ENCODE results near the gene PACS2. TPM values are rescaled to one million over a fixed set of nuclear protein-coding genes. Genes with fewer than 3 reads are reported as not detected.

Gene PACS2
- total and polyA plus RNA-seq, 2 of the 8 experiments (the other 6 are each of a cell fraction or from before 2014, with no cell fraction given) = 38.0 to 62.8 TPM

DNA sequence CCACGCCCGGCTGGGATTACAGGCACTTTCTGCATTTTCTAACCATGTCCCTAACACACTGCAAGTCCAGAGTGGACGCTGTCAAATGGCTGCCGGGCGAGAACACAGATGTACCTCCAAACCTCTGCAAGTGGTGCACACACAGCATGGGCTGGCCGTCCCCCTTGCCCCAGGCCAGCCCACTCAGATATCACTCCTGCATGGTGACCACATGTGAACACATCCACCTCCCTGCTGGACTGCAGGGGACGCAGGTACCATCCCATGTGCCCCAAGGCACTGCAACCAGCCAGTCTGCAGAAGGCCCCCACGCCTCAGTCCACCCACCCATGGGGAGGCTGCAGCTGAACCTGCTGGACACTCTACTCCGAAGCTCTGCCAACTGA is 27.8 kb upstream of the PACS2 start:
- no peak for DNase-seq (ENCODE audit: low read depth in 1 of 2, low spot score in 2 of 2)
- POLR2A ChIA-PET (ENCODE audit: partially characterized antibody) = no interaction called here
- Histone ChIP-seq H4K5ac (ENCODE audit: insufficient read length, low read depth, low read length) (no peak overlapping the region), H3K23ac (ENCODE audit: insufficient read length) (no peak overlapping the region), H3K27ac (ENCODE audit: low read depth, low read length) (no peak overlapping the region), H3K79me2 (ENCODE audit: control insufficient read depth in 1 of 2, insufficient read depth in 2 of 2, low read length in 2 of 2) (peaks cover 0 to 5% of the 10 kb centered on the region in 2 experiments; a peak in 1 of 4 replicates), H3K18ac (ENCODE audit: extremely low read depth, low read length) (no peak overlapping the region), H3K27me3 (replicated peaks in 1 of 4; ENCODE audit: control insufficient read depth in 3 of 4, extremely low read depth in 1 of 4, insufficient read depth in 3 of 4, low read length in 3 of 4) (no peaks in the 10 kb centered on the region), H4K20me1 (replicated peaks in 1 of 2; ENCODE audit: control insufficient read depth in 1 of 2, insufficient read depth in 2 of 2, low read length in 2 of 2) (peaks cover 5 to 12% of the 10 kb centered on the region in 2 experiments), H3K4me3 (ENCODE audit: extremely low read depth in 1 of 4, insufficient read depth in 2 of 4, low read depth in 3 of 4, low read length in 4 of 4) (no peak overlapping the region), H2BK20ac (ENCODE audit: low read length) (no peak overlapping the region), H3K4me2 (ENCODE audit: insufficient read depth in 1 of 2, low read depth in 2 of 2, low read length in 2 of 2) (no peak overlapping the region), H3K79me1 (ENCODE audit: low read depth, low read length) (peaks cover 11% of the 10 kb centered on the region), H2AK5ac (ENCODE audit: low read depth, low read length) (no peak overlapping the region), H3K4ac (replicated peaks; ENCODE audit: insufficient read length, low read depth, low read length) (no peak overlapping the region), H3K23me2 (ENCODE audit: low read depth, low read length) (no peaks in the 10 kb centered on the region), H3K56ac (replicated peaks; ENCODE audit: insufficient read length, low read depth, low read length) (no peak overlapping the region), H3K36me3 (ENCODE audit: control insufficient read depth in 2 of 4, insufficient read depth in 4 of 4, low read length in 3 of 4) (no peaks in the 10 kb centered on the region), H3K4me1 (replicated peaks in 1 of 4; ENCODE audit: control insufficient read depth in 3 of 4, insufficient read depth in 4 of 4, low read length in 3 of 4) (peaks cover 0 to 6% (median 3%) of the 10 kb centered on the region in 4 experiments; a peak in 4 of 7 replicates), H2BK12ac (ENCODE audit: low read depth, low read length) (no peak overlapping the region), H2BK5ac (ENCODE audit: low read depth, low read length) (no peak overlapping the region), H4K91ac (replicated peaks; ENCODE audit: insufficient read length, low read length) (no peak overlapping the region), H3K14ac (ENCODE audit: insufficient read length) (no peak overlapping the region), H2BK120ac (replicated peaks; ENCODE audit: low read depth, low read length) (no peak overlapping the region), H3K9ac (replicated peaks in 1 of 4; ENCODE audit: extremely low read depth in 1 of 4, low read depth in 3 of 4, low read length in 3 of 4) (no peak overlapping the region), H2BK15ac (ENCODE audit: low read length) (no peak overlapping the region), H3K9me3 (ENCODE audit: insufficient read depth in 2 of 2, low read depth in 1 of 2, low read length in 1 of 2) (no peaks in the 10 kb centered on the region), H4K8ac (ENCODE audit: extremely low read depth, insufficient read depth, low read length) (no peak overlapping the region), H2AFZ (ENCODE audit: low read length) (no peak overlapping the region)
- FAIRE-seq = no peak
- 89% methylated on average over 9 of the region's 9 CpGs; no CpG with 5 or more reads in 1 of the 2 experiments for WGBS, 2 experiments (ENCODE audit: extremely low coverage in 1 of 2, insufficient coverage in 1 of 2, insufficient read length in 1 of 2, insufficient replicate concordance in 2 of 2, low coverage in 1 of 2, low lambda C conversion rate in 2 of 2, missing lambda C conversion rate in 1 of 2)
- TF ChIP-seq KDM5A (IDR thresholded peaks at IDR 0.05; ENCODE audit: low read length) (no peak), SIN3A (conservative IDR thresholded peaks at IDR 0.05 in 1 of 2, IDR thresholded peaks at IDR 0.05 in 1 of 2; ENCODE audit: low read depth in 1 of 2, low read length in 2 of 2) (no peak), TCF12 (IDR thresholded peaks at IDR 0.05; ENCODE audit: low read depth, low read length) (no peak), BACH1 (IDR thresholded peaks at IDR 0.05; ENCODE audit: low read length) (no peak), CHD1 (IDR thresholded peaks at IDR 0.05; ENCODE audit: low read depth, low read length) (no peak)
- TF ChIP-seq, protein P1, sequence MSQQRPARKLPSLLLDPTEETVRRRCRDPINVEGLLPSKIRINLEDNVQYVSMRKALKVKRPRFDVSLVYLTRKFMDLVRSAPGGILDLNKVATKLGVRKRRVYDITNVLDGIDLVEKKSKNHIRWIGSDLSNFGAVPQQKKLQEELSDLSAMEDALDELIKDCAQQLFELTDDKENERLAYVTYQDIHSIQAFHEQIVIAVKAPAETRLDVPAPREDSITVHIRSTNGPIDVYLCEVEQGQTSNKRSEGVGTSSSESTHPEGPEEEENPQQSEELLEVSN (IDR thresholded peaks at IDR 0.05) = no peak
- CTCF ChIA-PET (ENCODE audit: partially characterized antibody) = interaction anchor here (1.0 to 1.4 kb wide), 3 partner anchors 46 to 91 kb away, joined by 3 read pairs; no protein-coding TSS in a partner anchor

All from H1 (cell line).